Neuronal stem cell (in vitro differentiated cells): ENCODE measurements around the gene PTPRE.

ENCODE experiments used
- DNase-seq: peaks from one replicate; pipeline ENCODE4 v3.0.0-alpha.2; 2013; ENCODE audit warnings: low spot score
- H2AFZ ChIP-seq: one replicate; pipeline ENCODE4 v1.6.1; 2013; ENCODE audit warnings: mild to moderate bottlenecking, low read length, inconsistent platforms
- H2AK5ac ChIP-seq: 2 replicates; pipeline ENCODE4 v1.6.1; 2013; ENCODE audit warnings: low read depth, mild to moderate bottlenecking, inconsistent platforms, low read length, moderate library complexity, mixed read lengths
- H2BK120ac ChIP-seq: 2 replicates; pipeline ENCODE4 v1.6.1; 2013; ENCODE audit warnings: low read depth, mild to moderate bottlenecking, inconsistent platforms, low read length, moderate library complexity, mixed read lengths
- H2BK12ac ChIP-seq: one replicate; pipeline ENCODE4 v1.6.1; 2013; ENCODE audit warnings: low read length, inconsistent platforms
- H2BK15ac ChIP-seq: 2 replicates; pipeline ENCODE4 v1.6.1; 2013; ENCODE audit warnings: mild to moderate bottlenecking, low read length, inconsistent platforms, mixed read lengths
- H2BK5ac ChIP-seq: one replicate; pipeline ENCODE4 v1.6.1; 2013; ENCODE audit warnings: inconsistent platforms, mild to moderate bottlenecking, low read length, moderate library complexity
- H3K14ac ChIP-seq: one replicate; pipeline ENCODE4 v1.6.1; 2013; ENCODE audit warnings: low read length, inconsistent platforms
- H3K18ac ChIP-seq: 2 replicates; pipeline ENCODE4 v1.6.1; 2013; ENCODE audit warnings: low read length, inconsistent platforms
- H3K23ac ChIP-seq: 2 replicates; pipeline ENCODE4 v1.6.1; 2013; ENCODE audit warnings: low read depth, mild to moderate bottlenecking, mixed read lengths, low read length, inconsistent platforms; ENCODE audit not compliant: poor library complexity
- H3K27ac ChIP-seq: replicated peaks from 3 replicates; pipeline ENCODE4 v1.5.1; 2013; ENCODE audit warnings: low read length, inconsistent platforms
- H3K27me3 ChIP-seq, 3 experiments: 2 replicates each; pipeline ENCODE4 v1.6.1; 2013; ENCODE audit warnings: low read length in 3 of 3, mild to moderate bottlenecking in 2 of 3, inconsistent platforms in 1 of 3, low read depth in 1 of 3, mixed read lengths in 1 of 3, moderate library complexity in 1 of 3; ENCODE audit not compliant: control insufficient read depth in 3 of 3, insufficient read depth in 3 of 3
- H3K36me3 ChIP-seq, 2 donors: replicated peaks in 1 of 2; 2 replicates each; pipeline ENCODE4 v1.6.1; 2013; ENCODE audit warnings: low read length in 2 of 2; ENCODE audit not compliant: control insufficient read depth in 2 of 2, insufficient read depth in 2 of 2
- H3K4ac ChIP-seq: 2 replicates; pipeline ENCODE4 v1.6.1; 2013; ENCODE audit warnings: inconsistent platforms, mild to moderate bottlenecking, low read length, moderate library complexity
- H3K4me1 ChIP-seq, 2 donors: 1 replicate in 1 of 2; 2 replicates in 1 of 2; pipeline ENCODE4 v1.6.1; 2013; ENCODE audit warnings: low read length in 2 of 2, low read depth in 1 of 2; ENCODE audit not compliant: control insufficient read depth in 2 of 2, insufficient read depth in 1 of 2
- H3K4me2 ChIP-seq: one replicate; pipeline ENCODE4 v1.6.1; 2013; ENCODE audit warnings: mild to moderate bottlenecking, low read length, inconsistent platforms; ENCODE audit not compliant: insufficient read depth, poor library complexity, severe bottlenecking
- H3K4me3 ChIP-seq, 2 donors: 2 replicates each; pipeline ENCODE4 v1.5.1; 2013; ENCODE audit warnings: low read length in 2 of 2, mild to moderate bottlenecking in 2 of 2, inconsistent platforms in 1 of 2, moderate library complexity in 1 of 2
- H3K79me1 ChIP-seq: one replicate; pipeline ENCODE4 v1.6.1; 2013; ENCODE audit warnings: low read depth, mild to moderate bottlenecking, inconsistent platforms, low read length, moderate library complexity
- H3K9ac ChIP-seq: one replicate; pipeline ENCODE4 v1.6.1; 2013; ENCODE audit warnings: mild to moderate bottlenecking, low read depth, low read length, inconsistent platforms; ENCODE audit not compliant: poor library complexity
- H3K9me3 ChIP-seq, 2 donors: replicated peaks in 1 of 2; 2 replicates each; pipeline versions ENCODE3 to v1.6.1; 2013; ENCODE audit warnings: low read length in 2 of 2, mild to moderate bottlenecking in 2 of 2, inconsistent platforms in 1 of 2, low read depth in 1 of 2, mixed read lengths in 1 of 2, moderate library complexity in 1 of 2; ENCODE audit not compliant: control insufficient read depth in 2 of 2, insufficient read depth in 1 of 2
- H4K8ac ChIP-seq: one replicate; pipeline ENCODE4 v1.6.1; 2013; ENCODE audit warnings: low read depth, mild to moderate bottlenecking, inconsistent platforms, low read length, moderate library complexity
- H4K91ac ChIP-seq: one replicate; pipeline ENCODE4 v1.6.1; 2013; ENCODE audit warnings: low read length, low read depth, mild to moderate bottlenecking, inconsistent platforms; ENCODE audit not compliant: poor library complexity
- WGBS, 2 donors: extraction: QIAGEN DNeasy Blood & Tissue Kit; methylation state at CpG; one replicate each; pipeline ENCODE4 v1.1.7; 2013; ENCODE audit warnings: missing lambda C conversion rate in 2 of 2, mixed read lengths in 1 of 2; ENCODE audit not compliant: insufficient read length in 2 of 2, insufficient replicate concordance in 1 of 2; ENCODE audit errors: extremely low coverage in 2 of 2; 5-methylcytosine and 5-hydroxymethylcytosine counted together

The PTPRE gene

DNA sequence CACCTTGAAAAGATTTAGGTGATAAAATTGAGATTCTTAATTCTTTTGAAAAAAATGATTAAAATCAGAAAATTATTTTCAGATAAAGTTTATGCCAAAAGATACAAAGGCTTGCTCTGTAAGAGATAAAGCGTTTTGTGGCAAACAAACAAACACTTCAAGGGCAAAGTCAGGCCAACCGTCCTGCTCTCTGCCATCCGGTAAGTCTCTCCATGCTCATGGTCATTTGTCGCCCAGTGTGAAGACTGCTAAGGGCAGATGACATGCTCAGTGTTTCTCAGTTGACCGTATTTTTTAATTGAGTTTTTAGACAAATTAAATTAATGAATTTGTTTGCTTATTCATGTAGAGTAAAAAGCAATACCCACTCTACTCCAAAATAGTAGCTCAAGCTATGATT, 60.0 kb downstream of the PTPRE start:
- H3K9me3 ChIP-seq, result peaks cover 0 to 2% of the 10 kb centered on the region in 2 donors
- H3K4me1 ChIP-seq, result peaks cover 0 to 6% of the 10 kb centered on the region in 2 donors
- no peaks in the 10 kb centered on the region for H3K36me3 ChIP-seq
- no peak overlapping the region for H3K9ac ChIP-seq
- H2BK120ac ChIP-seq, result no peak overlapping the region
- no peak overlapping the region for H3K4ac ChIP-seq
- no peak overlapping the region for H2AK5ac ChIP-seq
- no peak overlapping the region for H2BK5ac ChIP-seq
- H3K27me3 ChIP-seq, result no peaks in the 10 kb centered on the region
- no peak overlapping the region for H3K14ac ChIP-seq
- H3K4me3 ChIP-seq, result no peak overlapping the region
- no peak overlapping the region for H4K91ac ChIP-seq
- H3K18ac ChIP-seq, result no peak overlapping the region
- no peak for DNase-seq
- H4K8ac ChIP-seq, result no peak overlapping the region
- WGBS, 2 donors, result no CpG with 5 or more reads among the region's 5 CpGs
- no peaks in the 10 kb centered on the region for H3K79me1 ChIP-seq
- H3K4me2 ChIP-seq, result no peak overlapping the region
- no peak overlapping the region for H3K23ac ChIP-seq
- no peak overlapping the region for H2AFZ ChIP-seq
- no peak overlapping the region for H3K27ac ChIP-seq
- H2BK12ac ChIP-seq, result no peak overlapping the region
- no peak overlapping the region for H2BK15ac ChIP-seq

DNA sequence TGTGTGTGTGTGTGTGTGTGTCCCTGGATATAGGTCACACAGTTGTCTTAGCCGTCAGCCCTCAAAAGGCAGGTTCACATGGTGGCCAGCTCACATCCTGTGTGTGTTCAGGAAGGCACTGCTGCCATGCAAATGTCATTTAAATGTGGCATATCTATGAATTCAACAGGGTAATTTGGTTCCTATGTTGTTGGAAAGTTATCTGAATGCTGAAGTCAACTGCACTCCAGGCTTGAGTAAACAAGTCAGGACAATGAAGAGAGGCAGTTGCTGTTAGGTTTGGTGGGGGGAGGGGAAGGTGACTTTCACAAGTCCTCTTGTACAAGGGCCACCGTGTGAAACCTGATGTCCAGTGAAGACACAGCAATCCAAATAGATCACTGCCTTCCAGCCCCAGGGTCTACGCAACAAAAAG, 61.1 kb downstream of the PTPRE start:
- Histone ChIP-seq H2BK120ac (no peak overlapping the region), H3K23ac (no peak overlapping the region), H2BK12ac (no peak overlapping the region), H3K4me1 (peaks cover 0 to 8% of the 10 kb centered on the region in 2 donors), H4K8ac (no peak overlapping the region), H3K4me3 (no peak overlapping the region), H3K14ac (no peak overlapping the region), H3K27ac (no peak overlapping the region), H2BK5ac (no peak overlapping the region), H3K79me1 (no peaks in the 10 kb centered on the region), H3K18ac (peak overlapping the region; percentile 79), H2AK5ac (no peak overlapping the region), H2BK15ac (no peak overlapping the region), H3K4me2 (no peak overlapping the region), H3K9ac (no peak overlapping the region), H3K4ac (no peak overlapping the region), H2AFZ (no peak overlapping the region), H4K91ac (no peak overlapping the region), H3K36me3 (no peaks in the 10 kb centered on the region), H3K9me3 (peaks cover 0 to 2% of the 10 kb centered on the region in 2 donors), H3K27me3 (no peaks in the 10 kb centered on the region)
- no peak for DNase-seq
- no CpG with 5 or more reads among the region's 3 CpGs for WGBS, 2 donors

DNA sequence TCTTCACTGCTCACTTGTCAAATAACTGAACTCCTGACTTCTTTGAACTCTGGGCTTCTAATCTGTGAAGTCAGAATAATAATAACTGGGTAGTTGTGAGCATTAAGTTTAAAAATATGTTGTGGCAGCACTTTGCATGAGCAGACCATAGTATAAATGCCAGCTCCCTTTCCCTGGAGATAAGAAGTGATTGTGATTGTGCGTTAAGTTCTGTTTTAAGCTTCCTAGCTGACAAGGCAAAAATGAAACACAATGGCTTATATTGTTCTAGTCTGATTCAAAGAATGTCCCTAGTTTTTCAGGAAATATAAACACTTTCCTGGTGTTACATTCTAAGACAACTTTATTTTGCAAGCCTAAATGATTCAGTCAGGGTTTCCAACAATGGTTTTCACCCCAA, 61.8 kb downstream of the PTPRE start:
- Histone ChIP-seq H4K91ac (no peak overlapping the region), H3K9me3 (peaks cover 0 to 2% of the 10 kb centered on the region in 2 donors), H2AK5ac (no peak overlapping the region), H3K18ac (no peak overlapping the region), H4K8ac (no peak overlapping the region), H3K4me1 (peaks cover 0 to 10% of the 10 kb centered on the region in 2 donors), H3K9ac (no peak overlapping the region), H3K23ac (no peak overlapping the region), H2BK120ac (no peak overlapping the region), H2BK15ac (no peak overlapping the region), H3K4me2 (no peak overlapping the region), H3K36me3 (no peaks in the 10 kb centered on the region), H3K27ac (no peak overlapping the region), H3K4ac (no peak overlapping the region), H3K4me3 (no peak overlapping the region), H3K27me3 (no peaks in the 10 kb centered on the region), H2AFZ (no peak overlapping the region), H3K14ac (no peak overlapping the region), H2BK12ac (no peak overlapping the region), H3K79me1 (no peaks in the 10 kb centered on the region), H2BK5ac (no peak overlapping the region)
- DNase-seq, result no peak
- WGBS, 2 donors, result no CpG with 5 or more reads among the region's 1 CpG

DNA sequence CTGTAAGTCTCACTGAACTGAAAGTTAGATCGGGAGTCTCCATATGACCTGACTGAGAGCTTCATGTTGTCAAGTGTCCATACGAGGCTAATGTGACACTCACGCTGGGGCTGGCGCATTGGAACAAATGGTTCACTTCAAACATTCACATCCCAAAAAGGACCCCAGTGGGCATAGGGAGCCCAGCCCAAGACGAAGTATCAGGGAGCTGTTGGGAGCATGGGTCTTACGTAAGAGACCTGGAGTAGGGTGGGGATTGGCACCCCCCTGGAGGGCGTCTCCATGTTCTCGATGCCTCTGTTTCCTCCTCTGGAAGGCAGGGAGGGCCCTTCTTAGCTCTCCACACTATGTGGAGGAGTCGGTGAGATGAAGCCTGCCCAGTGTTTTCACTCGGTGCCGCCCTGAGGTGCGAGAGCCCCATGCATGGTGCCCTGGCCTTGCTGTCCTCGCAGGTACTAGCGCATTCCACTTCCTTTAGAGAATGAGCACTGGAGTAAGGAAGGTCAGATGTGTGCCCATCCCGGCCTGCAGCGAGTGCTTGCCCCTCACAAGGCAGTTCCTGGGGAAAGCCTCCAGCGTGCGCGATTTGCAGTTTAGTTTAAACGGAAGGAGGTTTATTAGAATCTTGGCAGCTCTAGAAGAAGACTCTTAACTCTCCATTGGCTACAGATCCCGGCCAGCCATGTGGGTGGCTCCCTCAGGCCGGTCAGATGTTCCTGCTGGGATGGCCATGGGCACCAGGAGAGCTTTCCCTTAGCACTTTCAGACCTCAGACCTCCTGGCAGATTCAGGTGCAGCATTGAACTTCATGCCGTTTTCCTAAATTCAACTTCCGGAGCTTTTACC, 64.4 kb downstream of the PTPRE start:
- no CpG with 5 or more reads among the region's 24 CpGs for WGBS, 2 donors

More for the DNA sequence above, 64.4 kb downstream of the PTPRE start:
- H3K27ac ChIP-seq, result no peak overlapping the region
- no peak overlapping the region for H2BK5ac ChIP-seq
- H3K9me3 ChIP-seq, result no peaks in the 10 kb centered on the region
- H3K23ac ChIP-seq, result no peak overlapping the region
- H3K4me3 ChIP-seq, result no peak overlapping the region
- peaks cover 0 to 11% of the 10 kb centered on the region in 2 donors for H3K4me1 ChIP-seq
- no peak overlapping the region for H2BK15ac ChIP-seq
- H2BK120ac ChIP-seq, result no peak overlapping the region
- no peak overlapping the region for H3K4me2 ChIP-seq
- no peak overlapping the region for H2AK5ac ChIP-seq
- no peaks in the 10 kb centered on the region for H3K36me3 ChIP-seq
- no peak overlapping the region for H3K9ac ChIP-seq
- peaks cover 0 to 4% (median 0%) of the 10 kb centered on the region in 3 experiments for H3K27me3 ChIP-seq
- no peak overlapping the region for H4K8ac ChIP-seq
- no peak overlapping the region for H2AFZ ChIP-seq
- no peak overlapping the region for H3K14ac ChIP-seq
- DNase-seq, result no peak
- H3K4ac ChIP-seq, result no peak overlapping the region
- no peaks in the 10 kb centered on the region for H3K79me1 ChIP-seq
- no peak overlapping the region for H4K91ac ChIP-seq
- H3K18ac ChIP-seq, result peak overlapping the region; percentile 33
- H2BK12ac ChIP-seq, result no peak overlapping the region
